Suprapubic skin (tissue), 4 donors: Measurements from ENCODE around the gene SCAI. TPM values are rescaled to one million over a fixed set of nuclear protein-coding genes. Genes with fewer than 3 reads are reported as not detected.
"Not testable (repeated sequence)": the region's sequence is repeated elsewhere in the genome, so short reads cannot be mapped to it uniquely, and the experiment has no call there.

Experiments used
- DNase-seq, 2 donors: peaks; one replicate each; pipeline ENCODE4 v3.0.0-alpha.2; 2019; ENCODE audit warnings: low spot score in 2 of 2
- H3K27ac ChIP-seq: fragments of 200-600 bp; sonication (generic); one replicate; pipeline ENCODE4 v1.5.1; 2019
- H3K27me3 ChIP-seq: fragments of 200-600 bp; sonication (generic); one replicate; pipeline ENCODE4 v1.5.1; 2019
- H3K36me3 ChIP-seq: fragments of 200-600 bp; sonication (generic); one replicate; pipeline ENCODE4 v1.5.1; 2019
- H3K4me1 ChIP-seq: fragments of 200-600 bp; sonication (generic); one replicate; pipeline ENCODE4 v1.5.1; 2019
- H3K4me3 ChIP-seq: fragments of 200-600 bp; sonication (generic); one replicate; pipeline ENCODE4 v1.5.1; 2019; ENCODE audit warnings: mild to moderate bottlenecking
- H3K9me3 ChIP-seq: fragments of 200-600 bp; sonication (generic); one replicate; pipeline ENCODE4 v1.5.1; 2019
- EP300 ChIP-seq: sonication (generic); formaldehyde crosslinking; IDR thresholded peaks from one replicate; pipeline ENCODE4 v1.6.1; 2017; ENCODE audit warnings: antibody characterized with exemption
- POLR2A ChIP-seq, 2 donors: fragments of 450-650 bp; IDR thresholded peaks; one replicate each; pipeline ENCODE4 v1.6.1; 2017; ENCODE audit warnings: antibody characterized with exemption in 2 of 2, mild to moderate bottlenecking in 2 of 2, moderate library complexity in 2 of 2
- POLR2AphosphoS5 ChIP-seq, 3 donors: sonication (generic); formaldehyde crosslinking; IDR thresholded peaks; one replicate each; pipeline ENCODE4 v1.6.1; 2017; ENCODE audit warnings: antibody characterized with exemption in 3 of 3
- WGBS: methylation state at CpG from one replicate; pipeline ENCODE4 v1.1.5; 2018; 5-methylcytosine and 5-hydroxymethylcytosine counted together
- total RNA-seq, 4 donors: library from RNA; depleted of rRNA; stranded (reverse); fragments of >200 nt; gene quantifications; one replicate each; pipeline ENCODE4 v1.1.0, GENCODE V29; 2016
- TF ChIP-seq, protein P1 (sequence below), 2 donors: fragments of 200-600 bp in 1 of 2; fragments of 450-650 bp in 1 of 2; sonication (generic) in 1 of 2; IDR thresholded peaks; one replicate each; pipeline ENCODE4 v1.5.1; 2016 to 2019; ENCODE audit warnings: antibody characterized with exemption in 2 of 2, mild to moderate bottlenecking in 1 of 2, moderate library complexity in 1 of 2

The SCAI gene
- total RNA-seq, 4 donors from 2014 or later, result 5.9 to 38.1 (median 10.2) TPM

DNA sequence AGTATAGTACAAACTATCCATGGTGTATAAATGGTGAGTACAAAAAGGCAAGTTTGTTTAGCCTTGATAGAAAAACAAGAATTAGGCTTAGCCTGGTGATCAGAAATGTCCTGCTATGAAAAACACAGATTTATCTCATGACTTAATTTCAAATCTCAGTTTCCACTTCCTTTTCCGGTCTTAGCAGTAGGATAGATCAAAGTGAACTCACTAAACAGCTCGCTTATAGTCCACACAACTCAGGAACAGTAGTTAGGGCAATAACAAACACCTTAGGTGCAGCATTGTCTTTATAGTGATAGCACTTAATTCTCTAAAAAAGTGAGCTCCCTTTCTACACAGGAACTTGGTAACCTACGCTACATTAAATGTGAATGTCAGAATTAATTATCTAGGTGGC is 213.9 kb downstream of the SCAI start:
- Histone ChIP-seq H3K9me3 (no peaks in the 10 kb centered on the region), H3K4me1 (no peaks in the 10 kb centered on the region), H3K27ac (no peak overlapping the region), H3K36me3 (peaks cover 68% of the 10 kb centered on the region), H3K4me3 (no peak overlapping the region), H3K27me3 (no peaks in the 10 kb centered on the region)
- DNase-seq, result no peak
- whole genome bisulfite sequencing, result 92% methylated on average over 3 of the region's 3 CpGs
- no peak for TF ChIP-seq EP300
- TF ChIP-seq, protein P1, sequence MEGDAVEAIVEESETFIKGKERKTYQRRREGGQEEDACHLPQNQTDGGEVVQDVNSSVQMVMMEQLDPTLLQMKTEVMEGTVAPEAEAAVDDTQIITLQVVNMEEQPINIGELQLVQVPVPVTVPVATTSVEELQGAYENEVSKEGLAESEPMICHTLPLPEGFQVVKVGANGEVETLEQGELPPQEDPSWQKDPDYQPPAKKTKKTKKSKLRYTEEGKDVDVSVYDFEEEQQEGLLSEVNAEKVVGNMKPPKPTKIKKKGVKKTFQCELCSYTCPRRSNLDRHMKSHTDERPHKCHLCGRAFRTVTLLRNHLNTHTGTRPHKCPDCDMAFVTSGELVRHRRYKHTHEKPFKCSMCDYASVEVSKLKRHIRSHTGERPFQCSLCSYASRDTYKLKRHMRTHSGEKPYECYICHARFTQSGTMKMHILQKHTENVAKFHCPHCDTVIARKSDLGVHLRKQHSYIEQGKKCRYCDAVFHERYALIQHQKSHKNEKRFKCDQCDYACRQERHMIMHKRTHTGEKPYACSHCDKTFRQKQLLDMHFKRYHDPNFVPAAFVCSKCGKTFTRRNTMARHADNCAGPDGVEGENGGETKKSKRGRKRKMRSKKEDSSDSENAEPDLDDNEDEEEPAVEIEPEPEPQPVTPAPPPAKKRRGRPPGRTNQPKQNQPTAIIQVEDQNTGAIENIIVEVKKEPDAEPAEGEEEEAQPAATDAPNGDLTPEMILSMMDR (IDR thresholded peaks at IDR 0.05), result no peak
- no peak for TF ChIP-seq POLR2AphosphoS5 (IDR thresholded peaks at IDR 0.05)
- TF ChIP-seq POLR2A (IDR thresholded peaks at IDR 0.05), result no peak

DNA sequence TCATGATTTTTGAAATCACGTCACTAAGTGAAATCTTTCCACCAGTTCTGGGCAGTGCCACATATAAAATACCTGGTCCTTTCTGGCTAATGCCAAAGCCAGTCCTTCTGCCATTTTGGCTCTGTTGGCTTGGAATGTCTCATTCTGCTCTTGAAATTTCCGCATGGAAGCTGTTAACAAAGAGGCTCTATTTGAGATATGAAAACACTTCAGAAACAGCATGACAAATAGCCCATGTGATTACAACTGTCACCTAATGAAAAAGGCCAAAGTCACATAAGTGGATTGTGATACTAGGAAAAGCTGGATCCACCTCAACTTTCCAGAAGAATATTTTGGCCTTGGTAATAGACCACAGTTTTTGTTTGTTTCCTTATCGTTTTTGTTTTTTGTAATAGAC is 215.2 kb downstream of the SCAI start:
- no peaks in the 10 kb centered on the region for H3K9me3 ChIP-seq
- DNase-seq, result no peak
- no peak overlapping the region for H3K4me3 ChIP-seq
- TF ChIP-seq POLR2AphosphoS5 (IDR thresholded peaks at IDR 0.05), result no peak
- TF ChIP-seq POLR2A (IDR thresholded peaks at IDR 0.05), result no peak
- TF ChIP-seq, protein P1 (IDR thresholded peaks at IDR 0.05), result no peak
- no peak for TF ChIP-seq EP300
- 90% methylated on average over 3 of the region's 3 CpGs for WGBS
- no peaks in the 10 kb centered on the region for H3K27me3 ChIP-seq
- H3K36me3 ChIP-seq, result peaks cover 56% of the 10 kb centered on the region
- H3K27ac ChIP-seq, result no peak overlapping the region
- no peaks in the 10 kb centered on the region for H3K4me1 ChIP-seq

DNA sequence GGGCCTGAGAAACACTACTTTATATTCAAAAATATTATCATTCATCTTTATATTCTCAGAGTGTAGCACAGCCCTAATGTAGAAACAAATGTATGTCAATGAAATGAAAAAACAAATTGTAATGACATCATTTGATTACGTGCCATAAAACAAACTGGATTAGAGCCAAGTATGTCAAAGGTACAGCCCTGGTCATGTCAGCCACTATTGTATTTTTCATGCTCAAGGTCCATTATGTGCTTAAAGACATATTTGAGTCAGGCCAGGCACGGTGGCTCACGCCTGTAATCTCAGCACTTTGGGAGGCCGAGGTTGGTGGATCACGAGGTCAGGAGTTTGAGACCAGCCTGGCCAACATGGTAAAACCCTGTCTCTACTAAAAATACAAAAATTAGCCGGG is 222.9 kb downstream of the SCAI start:
- not testable (repeated sequence) for H3K4me3 ChIP-seq, H3K27me3 ChIP-seq, H3K9me3 ChIP-seq, H3K4me1 ChIP-seq, DNase-seq, H3K27ac ChIP-seq
- WGBS, result 88% methylated on average over 6 of the region's 6 CpGs
- peaks cover 56% of the 10 kb centered on the region for H3K36me3 ChIP-seq

DNA sequence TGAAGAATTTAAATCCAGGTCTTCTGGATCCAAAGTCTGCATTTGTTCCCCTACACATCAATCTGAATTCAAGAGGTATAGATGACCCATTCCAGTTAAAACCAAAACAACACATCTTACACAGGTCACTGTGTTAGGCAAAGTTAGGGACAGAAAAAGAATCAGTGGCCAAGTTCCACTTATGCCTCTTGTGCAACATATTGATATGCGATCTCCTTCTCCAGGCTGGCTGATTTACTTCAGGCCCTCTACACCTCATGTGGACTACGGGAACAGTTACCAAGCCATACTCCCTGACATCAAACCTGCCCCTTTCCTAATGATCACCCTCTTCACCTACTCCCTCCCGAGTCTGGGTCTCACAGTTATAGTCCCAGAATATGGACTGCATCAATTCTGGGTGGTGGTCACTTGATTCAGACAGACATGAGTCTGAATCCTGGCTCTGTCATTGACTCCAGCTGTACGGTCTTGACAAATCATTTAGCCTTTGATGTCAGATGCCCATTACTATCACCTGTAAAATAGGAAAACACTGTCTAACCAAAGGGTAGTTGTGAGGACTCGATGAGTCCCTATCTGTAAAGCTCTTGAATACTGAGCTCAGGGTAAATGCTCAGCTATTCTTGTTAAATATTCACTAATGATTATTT is 228.4 kb downstream of the SCAI start:
- Histone ChIP-seq H3K9me3 (no peaks in the 10 kb centered on the region), H3K4me3 (no peak overlapping the region), H3K27ac (no peak overlapping the region), H3K27me3 (no peaks in the 10 kb centered on the region), H3K4me1 (no peaks in the 10 kb centered on the region), H3K36me3 (peaks cover 73% of the 10 kb centered on the region)
- 76% methylated on average over 5 of the region's 5 CpGs for WGBS
- no peak for DNase-seq
- TF ChIP-seq POLR2AphosphoS5 (IDR thresholded peaks at IDR 0.05) (no peak), POLR2A (IDR thresholded peaks at IDR 0.05) (no peak), EP300 (no peak)
- TF ChIP-seq, protein P1 (IDR thresholded peaks at IDR 0.05), result no peak

DNA sequence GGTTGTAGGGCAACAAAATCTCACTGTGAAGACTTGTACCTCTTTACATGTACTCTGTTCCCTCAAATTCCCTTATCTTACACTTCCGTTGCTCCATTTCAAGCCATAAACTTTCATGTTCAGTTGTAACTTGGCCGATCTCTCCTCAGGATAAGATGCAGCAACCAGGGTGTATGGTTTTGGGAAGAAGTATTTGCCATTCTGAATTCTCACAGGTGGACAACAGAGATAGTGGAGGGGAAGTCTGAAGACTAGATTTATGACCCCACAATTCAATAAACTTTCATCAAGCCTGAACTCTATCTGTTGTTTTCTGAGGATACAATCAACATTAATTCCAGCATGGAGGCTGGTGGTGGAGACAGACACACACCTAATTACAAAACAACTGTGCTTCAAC is 229.9 kb downstream of the SCAI start:
- Histone ChIP-seq H3K4me1 (no peaks in the 10 kb centered on the region), H3K4me3 (no peak overlapping the region), H3K27ac (no peak overlapping the region), H3K9me3 (no peaks in the 10 kb centered on the region), H3K27me3 (no peaks in the 10 kb centered on the region), H3K36me3 (peaks cover 63% of the 10 kb centered on the region)
- WGBS, result 96% methylated on average over 2 of the region's 2 CpGs
- TF ChIP-seq POLR2A (IDR thresholded peaks at IDR 0.05) (no peak), POLR2AphosphoS5 (IDR thresholded peaks at IDR 0.05) (no peak), EP300 (no peak)
- TF ChIP-seq, protein P1 (IDR thresholded peaks at IDR 0.05), result no peak
- no peak for DNase-seq

DNA sequence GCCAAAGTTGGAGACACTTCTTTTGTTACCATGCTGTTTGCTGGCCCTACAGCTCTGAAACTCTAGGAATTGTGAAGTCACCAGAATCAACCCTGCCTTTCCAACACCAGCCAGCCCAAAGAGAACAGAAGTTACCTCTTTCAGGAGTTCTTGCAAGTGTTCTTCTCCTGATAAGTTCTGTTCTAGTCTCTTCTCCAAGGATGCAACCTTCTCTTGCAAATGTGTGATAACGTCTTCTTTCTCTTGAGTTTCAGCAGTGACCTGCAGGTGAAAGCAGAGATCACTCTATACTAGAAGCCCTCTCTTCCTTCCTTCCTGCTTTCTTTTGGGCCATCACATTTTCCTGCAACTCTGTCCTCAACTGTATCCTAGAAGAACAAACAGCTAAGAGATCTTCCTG is 231.6 kb downstream of the SCAI start:
- 94% methylated on average over 1 of the region's 1 CpG for WGBS
- no peak for TF ChIP-seq POLR2A (IDR thresholded peaks at IDR 0.05)
- TF ChIP-seq, protein P1 (IDR thresholded peaks at IDR 0.05), result no peak
- TF ChIP-seq EP300, result no peak
- TF ChIP-seq POLR2AphosphoS5 (IDR thresholded peaks at IDR 0.05), result no peak
- DNase-seq, result no peak
- Histone ChIP-seq H3K27me3 (no peaks in the 10 kb centered on the region), H3K4me3 (no peak overlapping the region), H3K9me3 (no peaks in the 10 kb centered on the region), H3K27ac (no peak overlapping the region), H3K36me3 (peaks cover 60% of the 10 kb centered on the region), H3K4me1 (no peaks in the 10 kb centered on the region)
